ENCODE results near the gene TMX2. TPM values are rescaled to one million over a fixed set of nuclear protein-coding genes. Genes with fewer than 3 reads are reported as not detected.

TMX2 gene
- total and polyA plus RNA-seq, 10 of the 15 experiments (the other 5 are each of a cell fraction or from before 2014, with no cell fraction given) = 64.3 to 134 (median 91.6) TPM

DNA sequence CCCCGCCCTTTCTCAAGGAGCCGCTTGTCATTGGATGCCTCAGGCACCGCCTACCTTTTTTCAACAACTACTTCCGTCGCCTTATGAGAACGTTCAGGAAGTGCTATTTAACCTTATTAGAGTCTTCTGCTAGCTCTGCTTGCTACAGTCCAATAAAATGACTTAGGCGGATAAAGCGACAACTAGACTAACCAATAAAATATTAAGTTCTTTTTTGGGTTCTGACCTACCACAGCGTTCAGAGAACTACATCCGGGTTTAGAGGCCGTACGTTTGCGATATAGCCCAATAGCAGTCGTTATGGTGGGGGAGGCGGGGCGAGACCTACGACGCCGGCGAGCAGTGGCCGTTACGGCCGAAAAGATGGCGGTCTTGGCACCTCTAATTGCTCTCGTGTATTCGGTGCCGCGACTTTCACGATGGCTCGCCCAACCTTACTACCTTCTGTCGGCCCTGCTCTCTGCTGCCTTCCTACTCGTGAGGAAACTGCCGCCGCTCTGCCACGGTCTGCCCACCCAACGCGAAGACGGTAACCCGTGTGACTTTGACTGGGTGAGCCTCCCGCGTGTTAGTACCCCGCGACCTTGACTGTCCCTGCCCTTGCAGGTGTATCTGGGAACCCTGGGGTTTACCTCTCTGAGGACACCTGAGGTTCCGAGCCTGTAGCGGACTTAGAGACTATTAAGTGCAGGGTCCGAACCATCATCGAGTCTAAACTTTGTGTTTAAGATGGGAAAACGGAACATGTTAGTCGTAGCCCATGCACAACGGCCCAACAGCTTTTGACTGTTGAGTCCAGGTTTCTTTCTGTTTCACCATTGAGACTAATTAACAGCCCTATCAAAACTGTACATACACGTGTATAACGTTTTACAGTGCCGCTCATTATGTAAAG lies at the start of gene TMX2 (continued):
- TF ChIP-seq, protein P1, sequence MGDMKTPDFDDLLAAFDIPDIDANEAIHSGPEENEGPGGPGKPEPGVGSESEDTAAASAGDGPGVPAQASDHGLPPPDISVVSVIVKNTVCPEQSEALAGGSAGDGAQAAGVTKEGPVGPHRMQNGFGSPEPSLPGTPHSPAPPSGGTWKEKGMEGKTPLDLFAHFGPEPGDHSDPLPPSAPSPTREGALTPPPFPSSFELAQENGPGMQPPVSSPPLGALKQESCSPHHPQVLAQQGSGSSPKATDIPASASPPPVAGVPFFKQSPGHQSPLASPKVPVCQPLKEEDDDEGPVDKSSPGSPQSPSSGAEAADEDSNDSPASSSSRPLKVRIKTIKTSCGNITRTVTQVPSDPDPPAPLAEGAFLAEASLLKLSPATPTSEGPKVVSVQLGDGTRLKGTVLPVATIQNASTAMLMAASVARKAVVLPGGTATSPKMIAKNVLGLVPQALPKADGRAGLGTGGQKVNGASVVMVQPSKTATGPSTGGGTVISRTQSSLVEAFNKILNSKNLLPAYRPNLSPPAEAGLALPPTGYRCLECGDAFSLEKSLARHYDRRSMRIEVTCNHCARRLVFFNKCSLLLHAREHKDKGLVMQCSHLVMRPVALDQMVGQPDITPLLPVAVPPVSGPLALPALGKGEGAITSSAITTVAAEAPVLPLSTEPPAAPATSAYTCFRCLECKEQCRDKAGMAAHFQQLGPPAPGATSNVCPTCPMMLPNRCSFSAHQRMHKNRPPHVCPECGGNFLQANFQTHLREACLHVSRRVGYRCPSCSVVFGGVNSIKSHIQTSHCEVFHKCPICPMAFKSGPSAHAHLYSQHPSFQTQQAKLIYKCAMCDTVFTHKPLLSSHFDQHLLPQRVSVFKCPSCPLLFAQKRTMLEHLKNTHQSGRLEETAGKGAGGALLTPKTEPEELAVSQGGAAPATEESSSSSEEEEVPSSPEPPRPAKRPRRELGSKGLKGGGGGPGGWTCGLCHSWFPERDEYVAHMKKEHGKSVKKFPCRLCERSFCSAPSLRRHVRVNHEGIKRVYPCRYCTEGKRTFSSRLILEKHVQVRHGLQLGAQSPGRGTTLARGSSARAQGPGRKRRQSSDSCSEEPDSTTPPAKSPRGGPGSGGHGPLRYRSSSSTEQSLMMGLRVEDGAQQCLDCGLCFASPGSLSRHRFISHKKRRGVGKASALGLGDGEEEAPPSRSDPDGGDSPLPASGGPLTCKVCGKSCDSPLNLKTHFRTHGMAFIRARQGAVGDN (IDR thresholded peaks at IDR 0.05) = no peak
- TF ChIP-seq RFX5 (IDR thresholded peaks at IDR 0.05; ENCODE audit: low read depth, low read length) (peak; percentile 5; the same call in 1 of the 2 replicates), CTCF (IDR thresholded peaks at IDR 0.05 in 2 of 3, conservative IDR thresholded peaks at IDR 0.05 in 1 of 3; ENCODE audit: control insufficient read depth in 2 of 3, extremely low read depth in 1 of 3, insufficient read depth in 1 of 3, low read depth in 3 of 3, low read length in 3 of 3) (no peak), JUND (IDR thresholded peaks at IDR 0.05; ENCODE audit: low read depth, low read length) (no peak), HDAC2 (IDR thresholded peaks at IDR 0.05) (peak; percentile 70; the same call in 1 of the 2 replicates), KDM1A (IDR thresholded peaks at IDR 0.05; ENCODE audit: borderline replicate concordance) (no peak), STAT3 (IDR thresholded peaks at IDR 0.05; ENCODE audit: low read depth, low read length) (no peak), ZBTB11 (CRISPR knock-in tag; IDR thresholded peaks at IDR 0.05) (no peak), SPI1 (IDR thresholded peaks at IDR 0.05; ENCODE audit: borderline replicate concordance, insufficient read depth, low read depth, low read length) (no peak), CHD2 (IDR thresholded peaks at IDR 0.05; ENCODE audit: borderline replicate concordance, low read depth, low read length) (peak; percentile 93), SREBF1 (IDR thresholded peaks at IDR 0.05; ENCODE audit: low read length) (no peak), ZNF384 (IDR thresholded peaks at IDR 0.05; ENCODE audit: borderline replicate concordance, low read depth, low read length) (peak; percentile 73), ZNF274 (IDR thresholded peaks at IDR 0.05; ENCODE audit: insufficient read depth, insufficient read length) (no peak), IRF4 (IDR thresholded peaks at IDR 0.05; ENCODE audit: low read depth, low read length) (no peak), SMC3 (IDR thresholded peaks at IDR 0.05; ENCODE audit: borderline replicate concordance, low read length) (no peak)
- TF ChIP-seq, protein P2, sequence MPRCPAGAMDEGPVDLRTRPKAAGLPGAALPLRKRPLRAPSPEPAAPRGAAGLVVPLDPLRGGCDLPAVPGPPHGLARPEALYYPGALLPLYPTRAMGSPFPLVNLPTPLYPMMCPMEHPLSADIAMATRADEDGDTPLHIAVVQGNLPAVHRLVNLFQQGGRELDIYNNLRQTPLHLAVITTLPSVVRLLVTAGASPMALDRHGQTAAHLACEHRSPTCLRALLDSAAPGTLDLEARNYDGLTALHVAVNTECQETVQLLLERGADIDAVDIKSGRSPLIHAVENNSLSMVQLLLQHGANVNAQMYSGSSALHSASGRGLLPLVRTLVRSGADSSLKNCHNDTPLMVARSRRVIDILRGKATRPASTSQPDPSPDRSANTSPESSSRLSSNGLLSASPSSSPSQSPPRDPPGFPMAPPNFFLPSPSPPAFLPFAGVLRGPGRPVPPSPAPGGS (IDR thresholded peaks at IDR 0.05; ENCODE audit: borderline replicate concordance, insufficient read depth, low read depth, low read length, poor library complexity, severe bottlenecking) = peak; percentile 0
